Mucosa of stomach (tissue), 1 donor: ENCODE results near the gene USP1.

Experiments used
- H3K27me3 ChIP-seq: one replicate; pipeline ENCODE4 v1.7.0; 2013; ENCODE audit warnings: mild to moderate bottlenecking, low read length; ENCODE audit not compliant: control insufficient read depth, insufficient read depth
- H3K36me3 ChIP-seq: one replicate; pipeline ENCODE4 v1.7.0; 2013; ENCODE audit warnings: low read length; ENCODE audit not compliant: control insufficient read depth, insufficient read depth
- H3K4me1 ChIP-seq: one replicate; pipeline ENCODE4 v1.7.0; 2013; ENCODE audit warnings: mild to moderate bottlenecking, low read length; ENCODE audit not compliant: control insufficient read depth, insufficient read depth
- H3K4me3 ChIP-seq: one replicate; pipeline ENCODE4 v1.7.0; 2013; ENCODE audit warnings: low read length
- H3K9ac ChIP-seq: one replicate; pipeline ENCODE4 v1.7.0; 2013; ENCODE audit warnings: mild to moderate bottlenecking, low read length, moderate library complexity
- H3K9me3 ChIP-seq: one replicate; pipeline ENCODE4 v1.7.0; 2013; ENCODE audit warnings: mild to moderate bottlenecking, low read length, moderate library complexity; ENCODE audit not compliant: control insufficient read depth
- donor health status: Pancreatic carcinoma.

USP1 gene

DNA sequence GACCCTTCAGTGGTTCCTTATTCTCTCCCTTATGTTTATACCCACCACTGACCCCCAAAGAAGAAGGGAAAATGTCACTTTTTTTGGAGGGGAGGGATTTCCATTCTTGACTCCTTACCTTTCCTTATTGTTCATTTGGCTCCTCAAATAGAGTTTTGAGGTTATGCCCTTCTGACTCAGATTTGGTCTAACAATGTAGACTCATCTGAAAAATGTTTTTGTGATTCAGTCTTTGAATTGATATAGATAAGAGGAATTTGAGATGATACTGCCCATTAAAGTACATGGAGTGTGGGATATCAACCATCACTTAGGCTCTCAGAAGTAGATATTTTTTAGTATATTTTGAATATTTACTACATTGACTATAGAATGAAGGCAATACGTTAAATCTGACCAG, 16.1 kb downstream of the USP1 start:
- Histone ChIP-seq H3K27me3 (no peaks in the 10 kb centered on the region), H3K9ac (no peak overlapping the region), H3K9me3 (no peaks in the 10 kb centered on the region), H3K4me1 (peaks cover 3% of the 10 kb centered on the region), H3K4me3 (no peak overlapping the region), H3K36me3 (no peaks in the 10 kb centered on the region)

- H3K4me3 ChIP-seq = no peak overlapping the region
- no peaks in the 10 kb centered on the region for H3K9me3 ChIP-seq
- H3K36me3 ChIP-seq = no peaks in the 10 kb centered on the region
- H3K27me3 ChIP-seq = no peaks in the 10 kb centered on the region
- no peaks in the 10 kb centered on the region for H3K4me1 ChIP-seq
- H3K9ac ChIP-seq = no peak overlapping the region
Measured at GRCh38 chr1:62457955-62458354, 21.1 kb downstream of the USP1 start.

GRCh38 chr1:62462370-62462769, 25.5 kb downstream of the USP1 start:
- no peaks in the 10 kb centered on the region for H3K36me3 ChIP-seq
- H3K9me3 ChIP-seq = no peaks in the 10 kb centered on the region
- H3K4me1 ChIP-seq = no peaks in the 10 kb centered on the region
- no peak overlapping the region for H3K9ac ChIP-seq
- H3K27me3 ChIP-seq = no peaks in the 10 kb centered on the region
- H3K4me3 ChIP-seq = no peak overlapping the region

- H3K9ac ChIP-seq = no peak overlapping the region
- no peaks in the 10 kb centered on the region for H3K4me1 ChIP-seq
- H3K4me3 ChIP-seq = no peak overlapping the region
- H3K27me3 ChIP-seq = no peaks in the 10 kb centered on the region
- no peaks in the 10 kb centered on the region for H3K36me3 ChIP-seq
- no peaks in the 10 kb centered on the region for H3K9me3 ChIP-seq
Measured at GRCh38 chr1:62467092-62467491, 30.2 kb downstream of the USP1 start.

DNA sequence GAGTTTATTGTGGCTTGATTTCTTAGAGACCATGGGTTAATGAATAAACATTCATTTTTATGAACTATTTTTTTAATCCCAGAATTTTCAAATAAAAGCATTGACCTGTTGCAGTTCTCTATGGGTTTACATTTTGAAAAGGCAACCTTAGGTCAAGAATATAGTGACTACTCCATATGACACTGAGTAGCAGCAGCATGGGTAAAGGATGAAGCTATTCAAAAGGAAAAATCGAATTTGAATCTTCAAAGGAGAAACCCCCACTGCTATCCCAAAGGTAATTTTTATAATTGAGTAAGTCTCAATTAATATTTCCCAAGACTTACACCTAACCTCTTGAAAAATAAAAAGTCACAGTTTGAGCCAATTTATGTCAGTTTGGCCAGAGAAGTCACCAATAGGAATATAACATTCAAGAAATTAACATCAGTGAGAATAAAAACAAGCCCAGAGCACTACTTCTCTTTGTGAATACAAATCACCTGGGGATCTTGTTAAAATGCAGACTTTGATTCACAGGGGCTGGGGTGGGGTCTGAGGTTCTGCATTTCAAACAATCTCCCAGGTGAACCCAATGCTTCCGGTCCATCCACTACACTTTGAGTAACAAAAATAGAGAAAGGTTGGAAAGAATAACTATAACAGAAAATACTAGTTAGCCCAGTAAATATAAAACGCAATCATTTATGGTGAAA, 39.8 kb downstream of the USP1 start:
- Histone ChIP-seq H3K4me3 (no peak overlapping the region), H3K27me3 (no peaks in the 10 kb centered on the region), H3K4me1 (no peaks in the 10 kb centered on the region), H3K9me3 (no peaks in the 10 kb centered on the region), H3K9ac (no peak overlapping the region), H3K36me3 (no peaks in the 10 kb centered on the region)

- Histone ChIP-seq H3K36me3 (peaks cover 4% of the 10 kb centered on the region), H3K4me1 (no peaks in the 10 kb centered on the region), H3K27me3 (no peaks in the 10 kb centered on the region), H3K4me3 (no peak overlapping the region), H3K9ac (no peak overlapping the region), H3K9me3 (no peaks in the 10 kb centered on the region)
Measured at GRCh38 chr1:62481681-62482080, 44.8 kb downstream of the USP1 start.

- Histone ChIP-seq H3K9ac (no peak overlapping the region), H3K9me3 (no peaks in the 10 kb centered on the region), H3K27me3 (no peaks in the 10 kb centered on the region), H3K4me3 (no peak overlapping the region), H3K36me3 (peaks cover 4% of the 10 kb centered on the region), H3K4me1 (no peaks in the 10 kb centered on the region)
Measured at GRCh38 chr1:62484824-62485468, 48.1 kb downstream of the USP1 start.

DNA sequence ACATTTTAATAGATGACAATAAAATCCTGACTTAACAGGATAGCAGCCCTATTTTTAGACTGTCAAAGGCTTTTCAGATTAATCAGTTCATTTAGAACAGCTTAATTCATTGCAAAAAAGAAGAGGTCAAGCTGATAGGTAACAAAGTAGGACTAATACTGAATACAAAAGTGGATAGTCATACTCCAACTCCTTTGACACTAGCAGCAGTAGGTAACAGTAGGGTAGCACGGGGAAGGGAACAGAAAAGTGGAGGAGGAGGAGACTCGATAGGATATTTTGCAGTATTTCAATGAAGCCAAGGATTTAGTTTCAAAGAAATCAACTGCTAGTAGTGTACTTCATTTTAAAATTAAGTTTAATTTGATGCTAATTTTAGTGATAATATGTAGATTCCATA, 51.1 kb downstream of the USP1 start:
- H3K4me3 ChIP-seq = no peak overlapping the region
- no peaks in the 10 kb centered on the region for H3K9me3 ChIP-seq
- H3K4me1 ChIP-seq = no peaks in the 10 kb centered on the region
- H3K9ac ChIP-seq = no peak overlapping the region
- no peaks in the 10 kb centered on the region for H3K36me3 ChIP-seq
- H3K27me3 ChIP-seq = no peaks in the 10 kb centered on the region

- H3K4me1 ChIP-seq = no peaks in the 10 kb centered on the region
- no peaks in the 10 kb centered on the region for H3K9me3 ChIP-seq
- no peak overlapping the region for H3K4me3 ChIP-seq
- H3K36me3 ChIP-seq = no peaks in the 10 kb centered on the region
- H3K9ac ChIP-seq = no peak overlapping the region
- no peaks in the 10 kb centered on the region for H3K27me3 ChIP-seq
Measured at GRCh38 chr1:62492521-62492920, 55.7 kb downstream of the USP1 start.

DNA sequence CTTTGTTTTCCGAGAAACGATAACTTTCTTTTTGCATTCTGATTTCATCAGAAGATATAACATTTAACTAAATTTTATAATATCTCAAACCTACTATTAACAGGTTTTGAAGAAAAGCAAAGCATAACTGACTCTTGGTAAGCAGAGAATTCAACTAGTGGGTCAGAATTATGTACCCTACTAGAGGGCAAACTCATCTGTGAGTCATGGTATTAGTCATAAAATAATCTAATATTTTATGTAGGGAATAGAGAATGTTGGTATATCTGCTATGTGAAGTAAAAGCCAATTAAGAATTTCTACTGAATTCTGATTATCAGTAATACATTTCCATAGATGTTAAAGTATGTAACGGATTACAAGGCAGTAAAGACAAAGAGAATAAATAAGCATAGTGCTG, 56.8 kb downstream of the USP1 start:
- Histone ChIP-seq H3K4me1 (no peaks in the 10 kb centered on the region), H3K9me3 (no peaks in the 10 kb centered on the region), H3K9ac (no peak overlapping the region), H3K4me3 (no peak overlapping the region), H3K27me3 (no peaks in the 10 kb centered on the region), H3K36me3 (no peaks in the 10 kb centered on the region)

DNA sequence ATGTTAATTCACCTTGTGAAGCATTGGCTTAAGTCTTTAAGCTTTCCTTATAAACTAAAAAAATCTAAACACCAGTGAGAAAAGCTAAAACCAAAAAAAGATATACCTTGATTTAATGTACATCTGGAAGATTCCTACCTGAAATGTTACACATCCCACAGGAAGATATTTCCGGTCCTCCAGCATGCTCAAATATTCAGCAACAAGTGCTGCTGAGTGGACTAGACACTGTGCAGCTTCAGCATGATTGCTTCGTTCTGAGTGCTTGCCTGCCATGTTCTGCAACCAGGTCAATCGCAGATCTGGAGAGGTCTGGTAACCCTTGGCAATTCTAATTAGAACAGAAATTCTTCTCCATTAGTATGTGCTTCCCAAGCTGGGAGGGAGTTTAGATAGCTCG, 57.3 kb downstream of the USP1 start:
- Histone ChIP-seq H3K27me3 (no peaks in the 10 kb centered on the region), H3K4me1 (no peaks in the 10 kb centered on the region), H3K9me3 (no peaks in the 10 kb centered on the region), H3K36me3 (no peaks in the 10 kb centered on the region), H3K4me3 (no peak overlapping the region), H3K9ac (no peak overlapping the region)

- Histone ChIP-seq H3K36me3 (no peaks in the 10 kb centered on the region), H3K9me3 (no peaks in the 10 kb centered on the region), H3K27me3 (no peaks in the 10 kb centered on the region), H3K9ac (no peak overlapping the region), H3K4me1 (no peaks in the 10 kb centered on the region), H3K4me3 (no peak overlapping the region)
Measured at GRCh38 chr1:62500210-62500609, 63.4 kb downstream of the USP1 start.
